ENCODE data around the gene FZD4. TPM values are rescaled to one million over a fixed set of nuclear protein-coding genes. Genes with fewer than 3 reads are reported as not detected.
"Not testable (repeated sequence)": the region's sequence is repeated elsewhere in the genome, so short reads cannot be mapped to it uniquely, and the experiment has no call there.

FZD4 gene
- total RNA-seq, 3 donors from 2014 or later, result 0.05 to 0.11 (median 0.08) TPM

GRCh38 chr11:86937193-86937806 is 17.9 kb downstream of the FZD4 start:
- H3K4me1 Mint-ChIP-seq (ENCODE audit: low read depth); H3K9me3 Mint-ChIP-seq; ATAC-seq; DNase-seq; H3K27me3 Mint-ChIP-seq (ENCODE audit: low read depth); H3K4me3 Mint-ChIP-seq; H3K36me3 Mint-ChIP-seq (ENCODE audit: insufficient read depth): not testable (repeated sequence)

- DNase-seq, result no peak
- no peak for ATAC-seq
- H3K4me3 Mint-ChIP-seq, result no peak overlapping the region
- no peaks in the 10 kb centered on the region for H3K27me3 Mint-ChIP-seq (ENCODE audit: low read depth)
- H3K4me1 Mint-ChIP-seq (ENCODE audit: low read depth), result no peaks in the 10 kb centered on the region
- H3K36me3 Mint-ChIP-seq (ENCODE audit: insufficient read depth), result no peaks in the 10 kb centered on the region
- H3K9me3 Mint-ChIP-seq, result no peaks in the 10 kb centered on the region
Observed at GRCh38 chr11:86934926-86935579, 20.1 kb downstream of the FZD4 start.

GRCh38 chr11:86934582-86934900 is 20.7 kb downstream of the FZD4 start:
- no peak for ATAC-seq
- no peak overlapping the region for H3K4me3 Mint-ChIP-seq
- no peaks in the 10 kb centered on the region for H3K9me3 Mint-ChIP-seq
- no peaks in the 10 kb centered on the region for H3K27me3 Mint-ChIP-seq (ENCODE audit: low read depth)
- H3K4me1 Mint-ChIP-seq (ENCODE audit: low read depth), result no peaks in the 10 kb centered on the region
- no peaks in the 10 kb centered on the region for H3K36me3 Mint-ChIP-seq (ENCODE audit: insufficient read depth)
- no peak for DNase-seq

GRCh38 chr11:86933891-86934581 is 21.2 kb downstream of the FZD4 start:
- DNase-seq (no peak), ATAC-seq (no peak)
- Mint-ChIP-seq H3K9me3 (no peaks in the 10 kb centered on the region), H3K4me1 (ENCODE audit: low read depth) (no peaks in the 10 kb centered on the region), H3K27me3 (ENCODE audit: low read depth) (no peaks in the 10 kb centered on the region), H3K36me3 (ENCODE audit: insufficient read depth) (no peaks in the 10 kb centered on the region), H3K4me3 (no peak overlapping the region)

- no peak for DNase-seq
- no peaks in the 10 kb centered on the region for H3K4me1 Mint-ChIP-seq (ENCODE audit: low read depth)
- H3K27me3 Mint-ChIP-seq (ENCODE audit: low read depth), result no peaks in the 10 kb centered on the region
- H3K9me3 Mint-ChIP-seq, result no peaks in the 10 kb centered on the region
- no peak overlapping the region for H3K4me3 Mint-ChIP-seq
- no peak for ATAC-seq
- H3K36me3 Mint-ChIP-seq (ENCODE audit: insufficient read depth), result no peaks in the 10 kb centered on the region
Observed at GRCh38 chr11:86932924-86933875, 22.0 kb downstream of the FZD4 start.

- H3K36me3 Mint-ChIP-seq (ENCODE audit: insufficient read depth), result no peaks in the 10 kb centered on the region
- no peaks in the 10 kb centered on the region for H3K4me1 Mint-ChIP-seq (ENCODE audit: low read depth)
- DNase-seq, result no peak
- no peaks in the 10 kb centered on the region for H3K27me3 Mint-ChIP-seq (ENCODE audit: low read depth)
- no peak overlapping the region for H3K4me3 Mint-ChIP-seq
- no peaks in the 10 kb centered on the region for H3K9me3 Mint-ChIP-seq
- ATAC-seq, result no peak
Observed at GRCh38 chr11:86932259-86932585, 23.0 kb downstream of the FZD4 start.

GRCh38 chr11:86931548-86932258 is 23.5 kb downstream of the FZD4 start:
- DNase-seq (no peak), ATAC-seq (no peak)
- Mint-ChIP-seq H3K9me3 (no peaks in the 10 kb centered on the region), H3K4me3 (no peak overlapping the region), H3K4me1 (ENCODE audit: low read depth) (no peaks in the 10 kb centered on the region), H3K36me3 (ENCODE audit: insufficient read depth) (no peaks in the 10 kb centered on the region), H3K27me3 (ENCODE audit: low read depth) (no peaks in the 10 kb centered on the region)

GRCh38 chr11:86930957-86931547 is 24.1 kb downstream of the FZD4 start:
- no peak overlapping the region for H3K4me3 Mint-ChIP-seq
- no peak for DNase-seq
- no peaks in the 10 kb centered on the region for H3K4me1 Mint-ChIP-seq (ENCODE audit: low read depth)

GRCh38 chr11:86926975-86927374 is 28.2 kb downstream of the FZD4 start:
- Mint-ChIP-seq H3K4me1 (ENCODE audit: low read depth) (no peaks in the 10 kb centered on the region), H3K4me3 (no peak overlapping the region), H3K36me3 (ENCODE audit: insufficient read depth) (no peaks in the 10 kb centered on the region), H3K27me3 (ENCODE audit: low read depth) (no peaks in the 10 kb centered on the region), H3K9me3 (no peaks in the 10 kb centered on the region)
- DNase-seq, result no peak
- ATAC-seq, result no peak

More at GRCh38 chr11:86930957-86931547, 24.1 kb downstream of the FZD4 start:
- no peak for ATAC-seq
- H3K9me3 Mint-ChIP-seq, result no peaks in the 10 kb centered on the region
- H3K36me3 Mint-ChIP-seq (ENCODE audit: insufficient read depth), result no peaks in the 10 kb centered on the region
- no peaks in the 10 kb centered on the region for H3K27me3 Mint-ChIP-seq (ENCODE audit: low read depth)

- ATAC-seq, result no peak
- DNase-seq, result no peak
- H3K4me3 Mint-ChIP-seq, result no peak overlapping the region
- H3K4me1 Mint-ChIP-seq (ENCODE audit: low read depth), result no peaks in the 10 kb centered on the region
- no peaks in the 10 kb centered on the region for H3K36me3 Mint-ChIP-seq (ENCODE audit: insufficient read depth)
- no peaks in the 10 kb centered on the region for H3K27me3 Mint-ChIP-seq (ENCODE audit: low read depth)
- no peaks in the 10 kb centered on the region for H3K9me3 Mint-ChIP-seq
Observed at GRCh38 chr11:86923999-86924766, 31.0 kb downstream of the FZD4 start.

- no peaks in the 10 kb centered on the region for H3K9me3 Mint-ChIP-seq
Observed at GRCh38 chr11:86922225-86922624, 33.0 kb downstream of the FZD4 start.

GRCh38 chr11:86919557-86920210 is 35.5 kb downstream of the FZD4 start:
- no peaks in the 10 kb centered on the region for H3K36me3 Mint-ChIP-seq (ENCODE audit: insufficient read depth)
- DNase-seq (no peak), ATAC-seq (no peak)
- no peaks in the 10 kb centered on the region for H3K27me3 Mint-ChIP-seq (ENCODE audit: low read depth)
- no peaks in the 10 kb centered on the region for H3K9me3 Mint-ChIP-seq
- H3K4me1 Mint-ChIP-seq (ENCODE audit: low read depth), result peaks cover 3% of the 10 kb centered on the region
- H3K4me3 Mint-ChIP-seq, result no peak overlapping the region

More at GRCh38 chr11:86922225-86922624, 33.0 kb downstream of the FZD4 start:
- Mint-ChIP-seq H3K36me3 (ENCODE audit: insufficient read depth) (no peaks in the 10 kb centered on the region), H3K27me3 (ENCODE audit: low read depth) (no peaks in the 10 kb centered on the region), H3K4me3 (no peak overlapping the region), H3K4me1 (ENCODE audit: low read depth) (no peaks in the 10 kb centered on the region)
- ATAC-seq (no peak), DNase-seq (no peak)

GRCh38 chr11:86918973-86919372 is 36.2 kb downstream of the FZD4 start:
- peaks cover 3% of the 10 kb centered on the region for H3K4me1 Mint-ChIP-seq (ENCODE audit: low read depth)
- DNase-seq (no peak), ATAC-seq (no peak)
- no peaks in the 10 kb centered on the region for H3K27me3 Mint-ChIP-seq (ENCODE audit: low read depth)
- H3K4me3 Mint-ChIP-seq, result no peak overlapping the region
- H3K9me3 Mint-ChIP-seq, result no peaks in the 10 kb centered on the region
- H3K36me3 Mint-ChIP-seq (ENCODE audit: insufficient read depth), result no peaks in the 10 kb centered on the region

Measured in activated T-cell treated with anti-CD3 and anti-CD28 coated beads, Interleukin-2, amount 50 U/mL, for 4 hours (primary cell).